Measurements from ENCODE around the gene BTN3A1.

The BTN3A1 gene

DNA sequence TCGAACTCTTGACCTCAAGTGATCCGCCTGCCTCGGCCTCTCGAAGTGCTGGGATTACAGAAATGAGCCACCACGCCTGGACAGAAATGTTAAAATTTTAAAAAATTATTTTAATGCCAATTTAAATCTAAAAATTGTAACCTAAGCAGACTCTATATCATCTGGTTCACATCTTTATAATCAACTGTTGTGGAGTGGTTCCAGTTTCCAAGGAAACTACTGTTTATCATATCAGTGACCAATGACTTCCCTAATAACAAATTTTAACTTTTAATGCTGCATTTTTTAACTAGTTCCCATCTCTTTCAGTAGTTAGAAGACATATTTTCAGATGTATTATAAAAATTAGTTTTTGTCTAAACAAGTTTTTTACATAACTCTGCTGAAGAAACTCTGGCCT, 42.3 kb upstream of the BTN3A1 start:
- ATAC-seq: peak; percentile 28; the same call in 1 of the 3 replicates
- TF ChIP-seq SNAI2 (CRISPR knock-in tag; IDR thresholded peaks at IDR 0.05) (no peak), ZFP30 (CRISPR knock-in tag; IDR thresholded peaks at IDR 0.05) (no peak), ARNTL (CRISPR knock-in tag; IDR thresholded peaks at IDR 0.05; ENCODE audit: borderline replicate concordance, low read depth) (no peak), ZNF8 (CRISPR knock-in tag; IDR thresholded peaks at IDR 0.05) (no peak), ESRRG (CRISPR knock-in tag; IDR thresholded peaks at IDR 0.05) (no peak), ISL1 (CRISPR knock-in tag; IDR thresholded peaks at IDR 0.05) (no peak), PATZ1 (CRISPR knock-in tag; IDR thresholded peaks at IDR 0.05; ENCODE audit: borderline replicate concordance) (no peak), RARB (CRISPR knock-in tag; IDR thresholded peaks at IDR 0.05) (no peak), OSR1 (CRISPR knock-in tag; IDR thresholded peaks at IDR 0.05) (no peak), PPARA (CRISPR knock-in tag; IDR thresholded peaks at IDR 0.05; ENCODE audit: borderline replicate concordance) (no peak), CSRNP3 (CRISPR knock-in tag; IDR thresholded peaks at IDR 0.05) (no peak), CREB5 (CRISPR knock-in tag; IDR thresholded peaks at IDR 0.05; ENCODE audit: low read depth) (no peak), TOX (CRISPR knock-in tag; IDR thresholded peaks at IDR 0.05; ENCODE audit: borderline replicate concordance) (no peak), GLIS3 (CRISPR knock-in tag; IDR thresholded peaks at IDR 0.05) (no peak), ZFP3 (CRISPR knock-in tag; IDR thresholded peaks at IDR 0.05) (no peak), POU6F1 (CRISPR knock-in tag; IDR thresholded peaks at IDR 0.05; ENCODE audit: borderline replicate concordance, low read depth) (no peak), BACH2 (CRISPR knock-in tag; IDR thresholded peaks at IDR 0.05; ENCODE audit: borderline replicate concordance) (no peak), CSDC2 (CRISPR knock-in tag; IDR thresholded peaks at IDR 0.05) (no peak), ZC3H10 (CRISPR knock-in tag; IDR thresholded peaks at IDR 0.05) (no peak)
- TF ChIP-seq, protein P1, sequence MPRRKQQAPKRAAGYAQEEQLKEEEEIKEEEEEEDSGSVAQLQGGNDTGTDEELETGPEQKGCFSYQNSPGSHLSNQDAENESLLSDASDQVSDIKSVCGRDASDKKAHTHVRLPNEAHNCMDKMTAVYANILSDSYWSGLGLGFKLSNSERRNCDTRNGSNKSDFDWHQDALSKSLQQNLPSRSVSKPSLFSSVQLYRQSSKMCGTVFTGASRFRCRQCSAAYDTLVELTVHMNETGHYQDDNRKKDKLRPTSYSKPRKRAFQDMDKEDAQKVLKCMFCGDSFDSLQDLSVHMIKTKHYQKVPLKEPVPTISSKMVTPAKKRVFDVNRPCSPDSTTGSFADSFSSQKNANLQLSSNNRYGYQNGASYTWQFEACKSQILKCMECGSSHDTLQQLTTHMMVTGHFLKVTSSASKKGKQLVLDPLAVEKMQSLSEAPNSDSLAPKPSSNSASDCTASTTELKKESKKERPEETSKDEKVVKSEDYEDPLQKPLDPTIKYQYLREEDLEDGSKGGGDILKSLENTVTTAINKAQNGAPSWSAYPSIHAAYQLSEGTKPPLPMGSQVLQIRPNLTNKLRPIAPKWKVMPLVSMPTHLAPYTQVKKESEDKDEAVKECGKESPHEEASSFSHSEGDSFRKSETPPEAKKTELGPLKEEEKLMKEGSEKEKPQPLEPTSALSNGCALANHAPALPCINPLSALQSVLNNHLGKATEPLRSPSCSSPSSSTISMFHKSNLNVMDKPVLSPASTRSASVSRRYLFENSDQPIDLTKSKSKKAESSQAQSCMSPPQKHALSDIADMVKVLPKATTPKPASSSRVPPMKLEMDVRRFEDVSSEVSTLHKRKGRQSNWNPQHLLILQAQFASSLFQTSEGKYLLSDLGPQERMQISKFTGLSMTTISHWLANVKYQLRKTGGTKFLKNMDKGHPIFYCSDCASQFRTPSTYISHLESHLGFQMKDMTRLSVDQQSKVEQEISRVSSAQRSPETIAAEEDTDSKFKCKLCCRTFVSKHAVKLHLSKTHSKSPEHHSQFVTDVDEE (CRISPR knock-in tag; IDR thresholded peaks at IDR 0.05): no peak

GRCh38 chr6:26360451-26361416, 41.3 kb upstream of the BTN3A1 start:
- ATAC-seq: no peak
- no peak for TF ChIP-seq GLIS3 (CRISPR knock-in tag; IDR thresholded peaks at IDR 0.05)
- no peak for TF ChIP-seq POU6F1 (CRISPR knock-in tag; IDR thresholded peaks at IDR 0.05; ENCODE audit: borderline replicate concordance, low read depth)
- TF ChIP-seq ZFP30 (CRISPR knock-in tag; IDR thresholded peaks at IDR 0.05): no peak
- TF ChIP-seq ZNF8 (CRISPR knock-in tag; IDR thresholded peaks at IDR 0.05): no peak
- TF ChIP-seq ZNF70 (CRISPR knock-in tag; IDR thresholded peaks at IDR 0.05): no peak
- TF ChIP-seq CSRNP3 (CRISPR knock-in tag; IDR thresholded peaks at IDR 0.05): no peak
- TF ChIP-seq PATZ1 (CRISPR knock-in tag; IDR thresholded peaks at IDR 0.05; ENCODE audit: borderline replicate concordance): no peak
- no peak for TF ChIP-seq ZC3H10 (CRISPR knock-in tag; IDR thresholded peaks at IDR 0.05)
- TF ChIP-seq SNAI2 (CRISPR knock-in tag; IDR thresholded peaks at IDR 0.05): no peak
- TF ChIP-seq TCF4 (CRISPR knock-in tag; IDR thresholded peaks at IDR 0.05; ENCODE audit: borderline replicate concordance): no peak
- TF ChIP-seq OSR1 (CRISPR knock-in tag; IDR thresholded peaks at IDR 0.05): no peak
- TF ChIP-seq CSDC2 (CRISPR knock-in tag; IDR thresholded peaks at IDR 0.05): no peak
- TF ChIP-seq ARNTL (CRISPR knock-in tag; IDR thresholded peaks at IDR 0.05; ENCODE audit: borderline replicate concordance, low read depth): no peak
- TF ChIP-seq ESRRG (CRISPR knock-in tag; IDR thresholded peaks at IDR 0.05): no peak
